Endothelial cell of umbilical vein (primary cell): ENCODE measurements around the gene HIRA. TPM values are rescaled to one million over a fixed set of nuclear protein-coding genes. Genes with fewer than 3 reads are reported as not detected.

Experiments
- BruUV-seq: library from RNA; stranded (reverse); fragments of 400-500 nt; replicated peaks from 2 replicates; lab custom pipeline; 2021; lab: Mats Ljungman, UMichigan
- CTCF ChIA-PET: fragments of 300-600, 350-600 bp; sonication (Branson Sonifier 250); formaldehyde crosslinking; loops from one replicate; lab custom pipeline; 2021; ENCODE audit warnings: antibody characterized with exemption, inconsistent platforms; lab: Charles Lee
- POLR2A ChIA-PET: fragments of 300-600, 350-600 bp; sonication (Branson Sonifier 250); formaldehyde crosslinking; loops from one replicate; lab custom pipeline; 2021; ENCODE audit warnings: antibody characterized with exemption, inconsistent platforms; lab: Charles Lee
- DNase-seq: peaks from one replicate; pipeline ENCODE4 v3.0.0-alpha.2; 2011; ENCODE audit warnings: low read depth, low spot score
- FAIRE-seq: peaks from 2 replicates; lab custom pipeline; 2011; peaks lifted over from hg19 to GRCh38; lab: Jason Lieb, UNC
- H2AFZ ChIP-seq: 2 replicates; pipeline ENCODE4 v1.6.0; 2012; ENCODE audit warnings: low read depth, low read length, control low read depth, inconsistent platforms
- H3K27ac ChIP-seq: 2 replicates; pipeline ENCODE4 v1.5.1; 2011; ENCODE audit warnings: low read depth, mild to moderate bottlenecking, control low read depth, low read length, moderate library complexity; ENCODE audit not compliant: insufficient read depth
- H3K27me3 ChIP-seq, 2 experiments: 2 replicates each; pipeline versions ENCODE4 v1.6.0 to v1.6.1; 2011; ENCODE audit warnings: low read length in 2 of 2, mixed read lengths in 1 of 2; ENCODE audit not compliant: control insufficient read depth in 2 of 2, insufficient read depth in 2 of 2
- H3K36me3 ChIP-seq, 2 experiments: 2 replicates in 1 of 2; 3 replicates in 1 of 2; pipeline ENCODE4 v1.5.1; 2011; ENCODE audit warnings: low read length in 2 of 2, mild to moderate bottlenecking in 1 of 2, moderate library complexity in 1 of 2; ENCODE audit not compliant: control insufficient read depth in 2 of 2, insufficient read depth in 2 of 2; ENCODE audit errors: extremely low read depth in 1 of 2
- H3K4me1 ChIP-seq: 3 replicates; pipeline ENCODE4 v1.5.1; 2011; ENCODE audit warnings: mild to moderate bottlenecking, low read length; ENCODE audit not compliant: control insufficient read depth, insufficient read depth; ENCODE audit errors: extremely low read depth
- H3K4me2 ChIP-seq: 2 replicates; pipeline ENCODE4 v1.6.1; 2011; ENCODE audit warnings: low read length, control low read depth, mixed read lengths; ENCODE audit not compliant: insufficient read depth
- H3K4me3 ChIP-seq, 3 experiments: fragments of 200-600 bp in 1 of 3; sonication (generic), shearing (Covaris generic) in 1 of 3; replicated peaks in 1 of 3; 2 replicates each; pipeline ENCODE4 v1.5.1; 2011 to 2016; ENCODE audit warnings: control low read depth in 3 of 3, low read length in 3 of 3, mild to moderate bottlenecking in 2 of 3, inconsistent platforms in 1 of 3, low read depth in 1 of 3, moderate library complexity in 1 of 3; ENCODE audit not compliant: insufficient read depth in 1 of 3
- H3K79me2 ChIP-seq: 2 replicates; pipeline ENCODE4 v1.6.0; 2012; ENCODE audit warnings: low read length, inconsistent platforms; ENCODE audit not compliant: control insufficient read depth, insufficient read depth
- H3K9ac ChIP-seq: replicated peaks from 2 replicates; pipeline ENCODE3; 2011; ENCODE audit warnings: low read length, control low read depth; ENCODE audit not compliant: insufficient read depth; ENCODE audit errors: extremely low read depth
- H3K9me1 ChIP-seq: replicated peaks from 3 replicates; pipeline ENCODE4 v1.6.0; 2011; ENCODE audit warnings: mild to moderate bottlenecking, low read length; ENCODE audit not compliant: control insufficient read depth, insufficient read depth; ENCODE audit errors: extremely low read depth
- H3K9me3 ChIP-seq: replicated peaks from 2 replicates; pipeline ENCODE4 v1.5.1; 2012; ENCODE audit warnings: low read length, inconsistent platforms; ENCODE audit not compliant: control insufficient read depth, insufficient read depth
- H4K20me1 ChIP-seq: replicated peaks from 2 replicates; pipeline ENCODE3; 2011; ENCODE audit warnings: mild to moderate bottlenecking, low read length; ENCODE audit not compliant: control insufficient read depth, insufficient read depth; ENCODE audit errors: extremely low read depth
- FOS ChIP-seq: IDR thresholded peaks from 2 replicates; pipeline ENCODE4 v1.6.1; 2011; ENCODE audit warnings: mild to moderate bottlenecking, low read length, moderate library complexity, borderline replicate concordance; ENCODE audit not compliant: insufficient read depth
- JUN ChIP-seq: IDR thresholded peaks from 2 replicates; pipeline ENCODE4 v1.6.1; 2011; ENCODE audit warnings: borderline replicate concordance, low read depth; ENCODE audit not compliant: insufficient read length, insufficient read depth
- POLR2A ChIP-seq: IDR thresholded peaks from 2 replicates; pipeline ENCODE4 v1.6.1; 2012; ENCODE audit warnings: low read depth, mild to moderate bottlenecking, control low read depth, low read length
- dilution Hi-C: fragments of 300-500 bp; cut with MboI; formaldehyde crosslinking; loops from one replicate; pipeline ENCODE4 v1.15.0; 2019; ENCODE audit warnings: low sequenced_read_pairs; ENCODE audit not compliant: extremely low pct_ligation_motif_present
- intact Hi-C: fragments of 100-400 bp; cut with micrococcal nuclease; formaldehyde crosslinking; loops from one replicate; pipeline ENCODE4 v1.10.0; 2022
- polyA plus RNA-seq, 4 experiments: library from polyadenylated mRNA; depleted of rRNA in 3 of 4; stranded (reverse) in 3 of 4; unstranded in 1 of 4; fragments of >200 nt; gene quantifications; 2 replicates each; pipeline versions ENCODE4 v1.2.1 to v1.2.3, GENCODE V29; 2011 to 2012; ENCODE audit warnings: missing spikeins in 1 of 4
- small RNA-seq: library from RNA; depleted of rRNA; stranded (forward); fragments of <200 nt; gene quantifications from one replicate; pipeline ENCODE3, GENCODE V24; 2012; ENCODE audit warnings: low replicate concordance, low read depth; ENCODE audit not compliant: insufficient read depth, insufficient read length
- total RNA-seq: library from RNA; stranded (reverse); gene quantifications from 2 replicates; pipeline ENCODE4 v1.2.3, GENCODE V29; 2021
- TF ChIP-seq, protein P1 (sequence below): IDR thresholded peaks from 2 replicates; pipeline ENCODE4 v1.6.1; 2011; ENCODE audit not compliant: insufficient read depth, insufficient read length

The HIRA gene
- total and polyA plus RNA-seq, 2 donors (not counting 3 experiments of a cell fraction or from before 2014, with no cell fraction given): 17.3 to 27.7 TPM

GRCh38 chr22:19285831-19286230 lies 145.7 kb downstream of the HIRA start:
- no peak overlapping the region for H3K4me3 ChIP-seq
- no peak overlapping the region for H3K27ac ChIP-seq
- H3K36me3 ChIP-seq: no peaks in the 10 kb centered on the region
- dilution Hi-C loops (no loop called here), intact Hi-C loops (no loop called here)
- no peak overlapping the region for H2AFZ ChIP-seq
- FAIRE-seq (no peak), DNase-seq (no peak)
- no peaks in the 10 kb centered on the region for H3K9me3 ChIP-seq
- H4K20me1 ChIP-seq: no peaks in the 10 kb centered on the region
- H3K9me1 ChIP-seq: no peaks in the 10 kb centered on the region
- no peak overlapping the region for H3K4me2 ChIP-seq
- CTCF ChIA-PET: no interaction called here
- H3K79me2 ChIP-seq: no peaks in the 10 kb centered on the region
- H3K27me3 ChIP-seq: no peaks in the 10 kb centered on the region
- BruUV-seq: no TSS peak
- POLR2A ChIA-PET: no interaction called here
- no peak for TF ChIP-seq POLR2A
- TF ChIP-seq JUN: no peak
- no peak for TF ChIP-seq FOS
- TF ChIP-seq, protein P1, sequence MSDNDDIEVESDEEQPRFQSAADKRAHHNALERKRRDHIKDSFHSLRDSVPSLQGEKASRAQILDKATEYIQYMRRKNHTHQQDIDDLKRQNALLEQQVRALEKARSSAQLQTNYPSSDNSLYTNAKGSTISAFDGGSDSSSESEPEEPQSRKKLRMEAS: no peak
- H3K4me1 ChIP-seq: peaks cover 5% of the 10 kb centered on the region
- no peak overlapping the region for H3K9ac ChIP-seq

Small RNAs within 50 kb of the gene (small RNA-seq; reads per million reads assigned to genes)
- gene RN7SL168P: not detected

Other genes with a start within 250 kb of the HIRA start
- gene CLTCL1, start 140.0 kb downstream of the HIRA start, total RNA-seq: 6.2 and 6.8 TPM in 2 replicates
- 5.0 and 5.1 TPM in 2 replicates for gene CLTCL1, start 140.0 kb downstream of the HIRA start, polyA plus RNA-seq
- 27.4 and 30.6 TPM in 2 replicates for gene MRPL40, start 812 bp upstream of the HIRA start, total RNA-seq
- 17.5 and 22.0 TPM in 2 replicates for gene MRPL40, start 812 bp upstream of the HIRA start, polyA plus RNA-seq
- 25.0 and 26.1 TPM in 2 replicates for gene C22orf39, start 16.0 kb upstream of the HIRA start, total RNA-seq
- 27.4 and 28.0 TPM in 2 replicates for gene C22orf39, start 16.0 kb upstream of the HIRA start, polyA plus RNA-seq
- 122 and 127 TPM in 2 replicates for gene UFD1, start 47.5 kb upstream of the HIRA start, total RNA-seq
- gene UFD1, start 47.5 kb upstream of the HIRA start, polyA plus RNA-seq: 221 and 228 TPM in 2 replicates
- 40.6 and 44.7 TPM in 2 replicates for gene CDC45, start 48.2 kb upstream of the HIRA start, total RNA-seq
- 33.2 and 36.6 TPM in 2 replicates for gene CDC45, start 48.2 kb upstream of the HIRA start, polyA plus RNA-seq
- gene CLDN5, start 92.7 kb upstream of the HIRA start, total RNA-seq: 165 and 198 TPM in 2 replicates
- 252 and 295 TPM in 2 replicates for gene CLDN5, start 92.7 kb upstream of the HIRA start, polyA plus RNA-seq